Upper lobe of right lung (tissue), 1 donor: ENCODE results near the gene USP9Y. TPM values are rescaled to one million over a fixed set of nuclear protein-coding genes. Genes with fewer than 3 reads are reported as not detected.

Experiments used
- ATAC-seq: fragments of 200-7000 bp; cut with Tn5 transposase; one replicate; pipeline ENCODE4 v1.9.1; 2020; ENCODE audit warnings: mild to moderate bottlenecking, moderate library complexity
- DNase-seq: peaks from one replicate; pipeline ENCODE4 v3.0.0-alpha.2; 2020
- H3K27ac ChIP-seq: fragments of 200-600 bp; one replicate; pipeline ENCODE4 v1.8.0; 2022
- H3K27me3 ChIP-seq: fragments of 200-600 bp; one replicate; pipeline ENCODE4 v1.8.0; 2022; ENCODE audit warnings: mild to moderate bottlenecking
- H3K36me3 ChIP-seq: fragments of 200-600 bp; one replicate; pipeline ENCODE4 v1.8.0; 2022
- H3K4me1 ChIP-seq: fragments of 200-600 bp; one replicate; pipeline ENCODE4 v1.8.0; 2022
- H3K4me3 ChIP-seq: fragments of 200-600 bp; one replicate; pipeline ENCODE4 v1.8.0; 2022; ENCODE audit warnings: mild to moderate bottlenecking
- H3K9me3 ChIP-seq: fragments of 200-600 bp; one replicate; pipeline ENCODE4 v1.8.0; 2022
- CTCF ChIP-seq: fragments of 200-600 bp; IDR thresholded peaks from one replicate; pipeline ENCODE4 v1.8.0; 2022; ENCODE audit warnings: antibody characterized with exemption
- intact Hi-C: fragments of 100-400 bp; cut with DNase I; formaldehyde crosslinking; loops from one replicate; pipeline ENCODE4 v1.11.0; 2022
- total RNA-seq: library from RNA; stranded (reverse); fragmentation: NEBNext Ultra II Directional; extraction: Animal tissue kit (Norgen Biotek cat#: 25700); gene quantifications from one replicate; pipeline ENCODE4 v1.2.1, GENCODE V29; 2021
- donor health status: DM: no; HTN: yes; CAD: no; lungs with severe emphysema.

USP9Y gene
- total RNA-seq, 1 donor from 2014 or later = 19.9 TPM

- peaks cover 15% of the 10 kb centered on the region for H3K36me3 ChIP-seq
- no peaks in the 10 kb centered on the region for H3K4me1 ChIP-seq
- intact Hi-C loops = no loop called here
- H3K27me3 ChIP-seq = no peaks in the 10 kb centered on the region
- H3K9me3 ChIP-seq = no peaks in the 10 kb centered on the region
- no peak overlapping the region for H3K4me3 ChIP-seq
- no peak for TF ChIP-seq CTCF
- no peak for DNase-seq
- ATAC-seq = no peak
- no peak overlapping the region for H3K27ac ChIP-seq
Observed at GRCh38 chrY:12837550-12837949, 136.5 kb downstream of the USP9Y start.

DNA sequence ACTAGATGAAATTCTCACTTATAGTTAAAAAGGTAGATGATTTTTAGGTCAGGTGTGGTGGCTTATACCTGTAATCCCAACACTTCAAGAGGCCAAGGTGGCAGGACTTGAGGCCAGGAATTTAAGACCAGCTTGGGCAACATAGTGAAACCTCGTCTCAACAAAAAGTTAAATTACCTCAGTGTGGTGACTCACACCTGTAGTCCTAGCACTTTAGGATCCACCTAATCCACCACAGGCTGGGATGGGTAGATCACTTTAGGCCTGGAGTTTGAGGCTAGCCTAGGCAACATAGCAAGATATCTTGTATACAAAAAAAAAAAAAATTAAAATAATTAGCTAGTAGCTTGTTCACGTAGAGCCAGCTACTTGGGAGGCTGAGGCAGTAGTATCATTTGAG lies 140.3 kb downstream of the USP9Y start:
- Histone ChIP-seq H3K4me1 (no peaks in the 10 kb centered on the region), H3K27ac (no peak overlapping the region), H3K4me3 (no peak overlapping the region), H3K9me3 (no peaks in the 10 kb centered on the region), H3K27me3 (no peaks in the 10 kb centered on the region), H3K36me3 (peaks cover 8% of the 10 kb centered on the region)
- intact Hi-C loops = no loop called here
- ATAC-seq (no peak), DNase-seq (no peak)
- no peak for TF ChIP-seq CTCF

- intact Hi-C loops = no loop called here
Observed at GRCh38 chrY:12846793-12847192, 145.8 kb downstream of the USP9Y start.

DNA sequence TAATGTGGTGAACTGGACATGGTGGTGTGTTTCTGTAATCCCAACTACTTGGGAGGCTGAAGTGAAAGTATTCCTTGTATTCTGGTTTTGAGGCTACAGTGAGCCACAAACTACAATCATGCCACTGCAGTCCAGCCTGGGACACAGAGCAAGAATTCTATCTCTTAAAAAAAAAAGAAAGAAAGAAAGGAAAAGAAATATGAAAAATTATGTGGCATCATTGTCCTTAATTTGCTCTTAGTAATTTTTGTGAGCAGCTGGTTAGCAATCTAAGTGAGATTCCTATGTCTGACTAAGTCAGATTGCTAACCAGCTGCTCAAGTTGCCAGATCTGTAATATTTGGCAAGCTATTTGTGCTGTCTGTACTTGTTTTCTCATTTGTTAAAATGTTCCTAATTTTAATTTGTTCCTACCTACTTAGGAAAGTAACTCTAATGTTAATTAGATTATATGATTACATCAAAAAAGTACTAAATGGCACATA lies 154.8 kb downstream of the USP9Y start:
- Histone ChIP-seq H3K27me3 (no peaks in the 10 kb centered on the region), H3K27ac (no peak overlapping the region), H3K4me3 (no peak overlapping the region), H3K36me3 (peaks cover 7% of the 10 kb centered on the region), H3K4me1 (no peaks in the 10 kb centered on the region), H3K9me3 (no peaks in the 10 kb centered on the region)
- ATAC-seq (no peak), DNase-seq (no peak)
- intact Hi-C loops = no loop called here
- TF ChIP-seq CTCF = no peak

More at GRCh38 chrY:12846793-12847192, 145.8 kb downstream of the USP9Y start:
- H3K9me3 ChIP-seq = no peaks in the 10 kb centered on the region
- no peak overlapping the region for H3K4me3 ChIP-seq
- DNase-seq (no peak), ATAC-seq (no peak)
- H3K27me3 ChIP-seq = no peaks in the 10 kb centered on the region
- H3K4me1 ChIP-seq = no peaks in the 10 kb centered on the region
- no peaks in the 10 kb centered on the region for H3K36me3 ChIP-seq
- no peak overlapping the region for H3K27ac ChIP-seq
- no peak for TF ChIP-seq CTCF

GRCh38 chrY:12867960-12868359 lies 166.9 kb downstream of the USP9Y start:
- no peak overlapping the region for H3K4me3 ChIP-seq
- no peaks in the 10 kb centered on the region for H3K27me3 ChIP-seq
- H3K9me3 ChIP-seq = no peaks in the 10 kb centered on the region
- DNase-seq (no peak), ATAC-seq (no peak)
- no peaks in the 10 kb centered on the region for H3K36me3 ChIP-seq
- no peaks in the 10 kb centered on the region for H3K4me1 ChIP-seq
- TF ChIP-seq CTCF = no peak
- H3K27ac ChIP-seq = no peak overlapping the region
- intact Hi-C loops = no loop called here

GRCh38 chrY:12896973-12897372 lies 195.9 kb downstream of the USP9Y start:
- DNase-seq = no peak

More at GRCh38 chrY:12896973-12897372, 195.9 kb downstream of the USP9Y start:
- Histone ChIP-seq H3K36me3 (no peaks in the 10 kb centered on the region), H3K9me3 (no peaks in the 10 kb centered on the region), H3K27me3 (no peaks in the 10 kb centered on the region), H3K27ac (no peak overlapping the region), H3K4me1 (no peaks in the 10 kb centered on the region), H3K4me3 (no peak overlapping the region)
- no peak for TF ChIP-seq CTCF
- no peak for ATAC-seq
- intact Hi-C loops = no loop called here
